Peyer's patch (tissue), 4 donors: ENCODE measurements around the gene GAS7.
"Not testable (repeated sequence)": the region's sequence is repeated elsewhere in the genome, so short reads cannot be mapped to it uniquely, and the experiment has no call there.

Experiments
- POLR2A ChIP-seq, 2 donors: fragments of 450-650 bp; IDR thresholded peaks; one replicate each; pipeline ENCODE4 v1.5.1; 2017; ENCODE audit warnings: antibody characterized with exemption in 2 of 2, mild to moderate bottlenecking in 2 of 2, moderate library complexity in 2 of 2
- TF ChIP-seq, protein P1 (sequence below), 6 experiments: fragments of 450-650 bp in 4 of 6; fragments of 200-600 bp in 2 of 6; sonication (generic) in 1 of 6; IDR thresholded peaks; one replicate each; pipeline ENCODE4 v1.5.1; 2017 to 2019; ENCODE audit warnings: antibody characterized with exemption in 6 of 6, mild to moderate bottlenecking in 3 of 6, moderate library complexity in 1 of 6

DNA sequence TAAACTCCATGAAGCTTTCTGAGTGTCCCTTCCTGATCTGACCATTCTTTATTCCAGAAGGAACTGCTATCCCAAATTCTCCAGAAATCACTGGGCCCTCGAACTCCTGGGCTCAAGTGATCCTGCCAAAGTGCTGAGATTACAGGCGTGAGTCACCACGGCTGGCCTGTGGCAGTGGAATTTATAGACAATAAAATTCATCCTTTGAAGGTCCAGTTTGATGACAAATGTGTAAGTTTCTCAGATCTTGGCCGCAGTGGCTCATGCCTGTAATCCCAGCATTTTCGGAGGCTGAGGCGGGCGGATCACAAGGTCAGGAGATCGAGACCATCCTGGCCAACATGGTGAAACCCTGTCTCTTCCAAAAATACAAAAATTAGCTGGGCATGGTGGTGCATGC is 103.1 kb downstream of the GAS7 start:
- TF ChIP-seq, protein P1, sequence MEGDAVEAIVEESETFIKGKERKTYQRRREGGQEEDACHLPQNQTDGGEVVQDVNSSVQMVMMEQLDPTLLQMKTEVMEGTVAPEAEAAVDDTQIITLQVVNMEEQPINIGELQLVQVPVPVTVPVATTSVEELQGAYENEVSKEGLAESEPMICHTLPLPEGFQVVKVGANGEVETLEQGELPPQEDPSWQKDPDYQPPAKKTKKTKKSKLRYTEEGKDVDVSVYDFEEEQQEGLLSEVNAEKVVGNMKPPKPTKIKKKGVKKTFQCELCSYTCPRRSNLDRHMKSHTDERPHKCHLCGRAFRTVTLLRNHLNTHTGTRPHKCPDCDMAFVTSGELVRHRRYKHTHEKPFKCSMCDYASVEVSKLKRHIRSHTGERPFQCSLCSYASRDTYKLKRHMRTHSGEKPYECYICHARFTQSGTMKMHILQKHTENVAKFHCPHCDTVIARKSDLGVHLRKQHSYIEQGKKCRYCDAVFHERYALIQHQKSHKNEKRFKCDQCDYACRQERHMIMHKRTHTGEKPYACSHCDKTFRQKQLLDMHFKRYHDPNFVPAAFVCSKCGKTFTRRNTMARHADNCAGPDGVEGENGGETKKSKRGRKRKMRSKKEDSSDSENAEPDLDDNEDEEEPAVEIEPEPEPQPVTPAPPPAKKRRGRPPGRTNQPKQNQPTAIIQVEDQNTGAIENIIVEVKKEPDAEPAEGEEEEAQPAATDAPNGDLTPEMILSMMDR (IDR thresholded peaks at IDR 0.05): not testable (repeated sequence)
- not testable (repeated sequence) for TF ChIP-seq POLR2A (IDR thresholded peaks at IDR 0.05)
